HG02981 (cell line): Measurements from ENCODE around the gene DDX19B.
"Not testable (repeated sequence)": the region's sequence is repeated elsewhere in the genome, so short reads cannot be mapped to it uniquely, and the experiment has no call there.

Source experiments
- ATAC-seq: cut with Tn5 transposase; IDR thresholded peaks from one replicate; pipeline ENCODE4 v1.9.1; 2021; ENCODE audit warnings: mild to moderate bottlenecking, moderate library complexity; ENCODE audit not compliant: unreplicated experiment

DDX19B gene

DNA sequence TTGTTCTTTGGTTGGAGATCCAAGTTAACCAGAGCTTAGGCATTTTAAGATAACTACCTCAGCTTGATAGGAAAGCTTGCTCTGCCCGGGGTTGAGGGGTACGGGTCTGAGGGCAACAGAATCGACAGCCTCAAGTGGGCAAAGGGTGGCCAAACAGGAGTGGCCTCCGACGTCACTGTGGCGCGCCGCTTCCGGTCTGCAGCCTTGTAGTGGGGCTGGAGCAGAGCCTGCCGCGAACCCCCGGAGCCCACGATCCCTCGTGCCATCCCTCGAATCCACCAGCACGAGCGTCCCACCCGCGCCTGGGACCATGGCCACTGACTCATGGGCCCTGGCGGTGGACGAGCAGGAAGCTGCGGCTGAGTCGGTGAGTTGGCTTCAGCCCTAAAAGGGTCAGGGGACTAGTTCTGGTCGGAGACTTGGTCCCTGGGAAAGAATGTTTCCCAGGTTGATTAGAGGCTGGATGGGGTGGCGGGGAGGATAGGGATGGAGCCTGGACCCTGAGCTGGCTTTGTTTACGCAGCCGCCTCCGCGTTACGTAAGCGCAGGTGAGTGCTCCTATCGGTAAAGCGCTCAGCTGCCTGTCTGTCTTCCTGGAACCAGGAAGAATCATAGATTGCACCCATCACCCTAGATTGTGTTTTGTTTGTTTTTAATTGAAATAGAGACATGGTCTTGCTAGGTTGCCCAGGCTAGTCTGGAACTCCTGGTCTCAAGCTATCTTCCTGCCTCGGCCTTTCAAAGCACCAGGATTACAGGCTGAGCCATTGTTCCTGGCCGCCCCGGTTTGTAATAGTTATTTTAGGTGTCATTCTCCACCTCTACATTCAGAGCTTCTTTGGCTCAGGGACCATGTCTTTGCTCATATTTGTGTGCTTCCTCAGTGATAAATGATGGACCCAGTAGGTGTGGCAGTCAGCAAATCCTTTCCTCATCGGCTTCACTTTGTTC lies at the start of gene DDX19B:
DDX19B (plus strand) TSS at position 199 of the 951 bp plus-strand sequence; CDS start at position 311, 112 bp downstream.
- ATAC-seq = peak; percentile 87

- ATAC-seq = not testable (repeated sequence)
Measured at GRCh38 chr16:70249697-70250096, 49.3 kb upstream of the DDX19B start.

GRCh38 chr16:70250748-70251628 lies 48.0 kb upstream of the DDX19B start:
- peak; percentile 38 for ATAC-seq

- ATAC-seq = peak; percentile 81
Measured at GRCh38 chr16:70251629-70252354, 47.2 kb upstream of the DDX19B start, which contains the start of gene EXOSC6. Gene EXOSC6, minus strand, starts transcription at chr16:70251940. Its CDS starts 40 bp downstream, at chr16:70251900.

- no peak for ATAC-seq
Measured at GRCh38 chr16:70252355-70252988, 46.5 kb upstream of the DDX19B start.

- no peak for ATAC-seq
Measured at GRCh38 chr16:70253291-70254106, 45.5 kb upstream of the DDX19B start.

DNA sequence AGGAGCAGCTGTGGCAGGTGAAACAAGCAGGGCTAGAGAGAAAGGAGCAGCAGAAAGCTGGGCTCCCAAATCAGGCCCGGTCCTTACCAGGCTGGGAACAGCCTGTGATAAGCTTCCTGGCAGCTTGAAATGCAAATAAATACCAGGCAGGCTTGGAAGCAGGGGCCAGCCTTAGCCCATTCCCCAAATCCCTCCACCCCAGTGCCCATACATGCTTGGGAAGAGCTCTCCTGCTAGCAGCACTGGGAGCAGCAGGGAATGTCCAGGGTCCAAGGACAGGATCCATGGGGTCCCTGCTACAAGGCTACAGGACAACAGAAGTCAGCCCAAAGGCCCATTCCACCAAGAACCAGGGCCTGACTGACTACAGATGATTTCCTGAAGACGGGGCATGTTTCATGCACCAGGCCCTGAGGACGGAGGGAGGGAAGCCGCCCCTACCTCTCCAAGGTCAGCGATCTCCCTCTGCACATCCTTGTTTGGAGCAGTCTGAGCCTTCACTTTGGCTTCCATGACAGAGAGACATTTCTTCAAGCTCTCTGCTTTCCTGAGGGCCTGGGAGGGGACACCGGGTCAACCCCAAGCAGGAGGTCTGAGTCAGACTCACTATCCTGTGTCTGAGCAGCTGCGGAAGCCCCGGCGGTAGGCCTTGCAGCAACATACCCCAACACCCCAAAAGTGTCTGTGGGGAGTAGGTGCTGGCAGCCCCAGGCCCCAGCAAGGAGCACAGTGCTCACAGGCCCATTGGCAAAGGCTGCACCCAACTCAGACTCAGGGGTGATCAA lies 44.6 kb upstream of the DDX19B start:
- no peak for ATAC-seq

DNA sequence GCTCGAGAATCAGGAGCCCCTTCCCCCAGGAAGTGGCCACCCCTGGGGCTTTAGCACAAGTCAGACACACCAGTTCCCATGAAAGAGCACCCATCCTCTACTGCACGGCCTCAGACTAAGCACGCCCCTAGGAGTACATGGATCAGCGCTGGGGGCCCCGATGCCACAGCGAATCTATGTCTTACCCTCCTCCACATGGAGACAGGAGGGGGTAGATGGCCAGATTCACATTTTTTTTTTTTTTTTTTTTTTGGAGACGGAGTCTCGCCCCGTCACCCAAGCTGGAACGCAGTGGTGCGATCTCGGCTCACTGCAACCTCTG lies 44.1 kb upstream of the DDX19B start:
- ATAC-seq = no peak

DNA sequence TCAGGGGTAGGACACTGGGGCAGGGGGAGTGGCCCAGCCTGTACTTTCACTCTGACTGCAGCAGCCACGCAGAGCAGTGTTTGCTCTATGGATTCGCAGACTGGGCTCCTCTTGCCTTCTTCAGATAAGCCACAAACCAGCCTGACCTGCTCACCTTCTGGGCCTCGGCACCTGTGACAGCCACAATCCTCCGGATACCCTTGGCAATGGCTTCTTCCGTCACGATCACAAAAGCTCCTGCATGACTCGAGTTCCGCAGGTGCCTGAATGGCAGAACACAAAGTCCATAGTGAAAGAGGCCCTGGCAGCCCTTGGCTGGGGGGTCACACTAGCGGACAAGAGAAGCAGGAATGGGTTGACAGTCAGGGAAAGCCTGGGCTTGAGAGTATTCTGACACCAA lies 43.4 kb upstream of the DDX19B start:
- ATAC-seq = no peak

DNA sequence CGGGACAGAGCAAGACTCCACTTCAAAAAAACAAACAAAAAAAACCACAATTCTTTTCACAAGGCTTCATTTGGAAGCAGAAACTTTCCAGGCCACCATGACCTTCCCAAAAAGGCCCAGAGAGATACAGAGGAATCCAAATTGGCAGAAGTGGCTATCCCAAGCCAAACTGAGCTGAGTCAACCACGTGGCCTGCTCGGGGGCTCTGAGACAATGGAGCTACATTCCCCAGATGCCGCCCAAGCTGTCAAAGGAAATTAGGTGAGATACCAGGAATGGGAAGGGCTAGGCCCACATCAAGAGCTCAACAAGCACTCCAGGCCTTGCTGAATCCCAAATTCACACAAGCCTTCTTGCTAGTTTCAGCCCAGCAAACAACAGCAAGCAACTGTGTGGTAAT lies 41.6 kb upstream of the DDX19B start:
- ATAC-seq = no peak

GRCh38 chr16:70258065-70258464 lies 40.9 kb upstream of the DDX19B start:
- ATAC-seq = no peak

- ATAC-seq = no peak
Measured at GRCh38 chr16:70258946-70259345, 40.0 kb upstream of the DDX19B start.

GRCh38 chr16:70259903-70260302 lies 39.1 kb upstream of the DDX19B start:
- not testable (repeated sequence) for ATAC-seq

- no peak for ATAC-seq
Measured at GRCh38 chr16:70267516-70267915, 31.5 kb upstream of the DDX19B start.

DNA sequence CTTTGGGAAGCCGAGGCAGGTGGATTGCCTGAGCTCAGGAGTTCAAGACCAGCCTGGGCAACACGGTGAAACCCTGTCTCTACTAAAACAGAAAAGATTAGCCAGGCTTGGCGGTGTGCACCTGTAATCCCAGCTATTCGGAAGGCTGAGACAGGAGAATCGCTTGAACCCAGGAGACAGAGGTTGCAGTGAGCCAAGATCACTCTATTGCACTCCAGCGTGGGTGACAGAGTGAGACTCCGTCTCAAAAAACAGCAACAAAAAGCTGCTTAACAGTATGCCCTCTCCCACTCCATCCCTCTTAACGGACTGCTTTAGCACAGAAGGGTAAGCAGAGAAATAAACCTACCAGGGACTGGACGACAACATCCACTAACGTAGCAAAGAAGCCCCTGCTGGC lies 31.1 kb upstream of the DDX19B start:
- not testable (repeated sequence) for ATAC-seq

DNA sequence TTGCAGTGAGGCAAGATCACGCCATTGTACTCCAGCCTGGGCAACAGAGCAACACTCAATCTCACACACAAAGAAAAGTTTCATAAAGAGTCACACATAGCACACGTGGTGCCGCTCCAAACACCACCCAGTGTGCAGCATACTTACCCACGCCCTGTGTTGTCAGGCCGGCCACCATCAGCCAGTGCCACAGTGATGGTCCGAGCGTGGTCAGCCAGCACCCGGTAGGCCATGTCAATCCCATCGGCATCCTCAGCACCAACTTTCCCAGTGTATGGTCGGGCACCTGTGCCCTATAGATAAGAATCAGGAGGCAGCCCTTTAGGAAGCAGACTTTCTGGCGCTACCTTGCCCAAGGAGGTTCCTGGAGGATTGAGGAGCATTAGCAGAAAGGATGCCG lies 29.5 kb upstream of the DDX19B start:
- no peak for ATAC-seq

GRCh38 chr16:70270176-70270575 lies 28.8 kb upstream of the DDX19B start:
- no peak for ATAC-seq

- ATAC-seq = no peak
Measured at GRCh38 chr16:70271696-70272095, 27.3 kb upstream of the DDX19B start.

DNA sequence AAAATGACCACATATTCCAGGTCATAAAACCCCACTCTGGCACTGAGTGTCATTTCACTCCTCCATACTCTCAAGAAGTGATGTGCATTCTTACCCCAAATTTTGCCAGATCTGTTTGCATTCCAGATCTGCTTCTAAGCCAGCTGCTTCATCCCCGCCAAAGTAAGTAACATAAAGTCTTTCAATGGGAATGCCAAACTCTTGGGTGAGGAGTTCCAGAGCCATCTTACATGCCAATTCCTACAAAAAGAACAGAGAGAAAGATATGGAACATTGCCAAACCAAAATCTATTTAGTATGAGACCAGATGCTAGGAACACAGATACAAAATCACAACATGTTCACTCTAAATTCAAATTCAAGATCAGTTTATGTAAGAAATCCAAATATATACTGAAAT lies 22.6 kb upstream of the DDX19B start:
- ATAC-seq = no peak
